Aorta (tissue), 5 donors: ENCODE results near the gene HDAC8. TPM values are rescaled to one million over a fixed set of nuclear protein-coding genes. Genes with fewer than 3 reads are reported as not detected.

ENCODE experiments used
- ATAC-seq: fragments of 200-7000 bp; cut with Tn5 transposase; one replicate; pipeline ENCODE4 v1.9.1; 2022; ENCODE audit warnings: moderate library complexity; ENCODE audit not compliant: low FRiP score
- DNase-seq, 2 donors: peaks; one replicate each; pipeline ENCODE4 v3.0.0-alpha.2; 2020
- H3K27ac ChIP-seq, 2 donors: one replicate each; pipeline ENCODE4 v1.5.1; 2013; ENCODE audit warnings: low read length in 2 of 2, mild to moderate bottlenecking in 2 of 2, moderate library complexity in 2 of 2, control low read depth in 1 of 2, inconsistent platforms in 1 of 2, low read depth in 1 of 2
- H3K27me3 ChIP-seq, 2 donors: one replicate each; pipeline ENCODE4 v1.6.1; 2013; ENCODE audit warnings: control low read depth in 1 of 2, low read length in 1 of 2, mild to moderate bottlenecking in 1 of 2, moderate library complexity in 1 of 2; ENCODE audit not compliant: insufficient read depth in 2 of 2, control insufficient read depth in 1 of 2
- H3K36me3 ChIP-seq, 2 donors: one replicate each; pipeline ENCODE4 v1.6.1; 2013; ENCODE audit warnings: control low read depth in 1 of 2, low read length in 1 of 2, mild to moderate bottlenecking in 1 of 2; ENCODE audit not compliant: insufficient read depth in 2 of 2, control insufficient read depth in 1 of 2
- H3K4me1 ChIP-seq, 2 donors: one replicate each; pipeline ENCODE4 v1.6.1; 2013; ENCODE audit warnings: low read length in 2 of 2, control low read depth in 1 of 2, mild to moderate bottlenecking in 1 of 2, moderate library complexity in 1 of 2; ENCODE audit not compliant: insufficient read depth in 2 of 2, control insufficient read depth in 1 of 2
- H3K4me3 ChIP-seq, 2 donors: one replicate each; pipeline ENCODE4 v1.5.1; 2013; ENCODE audit warnings: low read length in 2 of 2, control low read depth in 1 of 2, mild to moderate bottlenecking in 1 of 2
- H3K9me3 ChIP-seq: one replicate; pipeline ENCODE4 v1.6.1; 2013; ENCODE audit warnings: mild to moderate bottlenecking, low read length; ENCODE audit not compliant: control insufficient read depth
- WGBS, 2 donors: extraction: QIAGEN DNeasy Blood & Tissue Kit; methylation state at CpG; one replicate each; pipeline ENCODE4 v1.1.7; 2013; 5-methylcytosine and 5-hydroxymethylcytosine counted together
- intact Hi-C, 2 donors: fragments of 100-400 bp; cut with DNase I; formaldehyde crosslinking; loops; one replicate each; pipeline versions ENCODE4 v1.14.2 to v1.15.0; 2022
- polyA plus RNA-seq, 2 donors: library from polyadenylated mRNA; stranded (reverse); fragments of 200-250 nt; gene quantifications; one replicate each; pipeline ENCODE4 v1.2.3, GENCODE V29; 2013
- total RNA-seq, 2 donors: library from RNA; stranded (reverse); fragmentation: NEBNext Ultra II Directional; extraction: Animal tissue kit (Norgen Biotek cat#: 25700); gene quantifications; one replicate each; pipeline ENCODE4 v1.2.1, GENCODE V29; 2021
- donor health status: healthy with polysubstance abuse.
- donor health status: Bipolar disorder and iron deficiency.
- donor health status: DM: no; HTN: no; CAD: no.
- donor health status: DM: no; HTN: no; CAD: no.
- donor health status: DM: yes; HTN: yes; CAD: no.

Gene HDAC8
- total and polyA plus RNA-seq, 4 donors: 16.8 to 46.4 (median 32.3) TPM

GRCh38 chrX:72392042-72392441 lies 180.6 kb downstream of the HDAC8 start:
- intact Hi-C loops: no loop called here
- H3K4me3 ChIP-seq: no peak overlapping the region
- ATAC-seq (no peak), DNase-seq (no peak)
- no peaks in the 10 kb centered on the region for H3K36me3 ChIP-seq
- no peaks in the 10 kb centered on the region for H3K27me3 ChIP-seq
- no peaks in the 10 kb centered on the region for H3K9me3 ChIP-seq
- no peak overlapping the region for H3K27ac ChIP-seq
- no peaks in the 10 kb centered on the region for H3K4me1 ChIP-seq

GRCh38 chrX:72387247-72387646 lies 185.4 kb downstream of the HDAC8 start:
- intact Hi-C loops: loop anchor here in 1 of 2 donors (10.0 kb wide), 1 partner anchor 158 kb away; no protein-coding TSS in a partner anchor

GRCh38 chrX:72382202-72382595 lies 190.4 kb downstream of the HDAC8 start:
- WGBS, 2 donors: 2 to 11% methylated on average over 4 of the region's 4 CpGs
- no peaks in the 10 kb centered on the region for H3K9me3 ChIP-seq
- ATAC-seq (peak; percentile 63), DNase-seq (no peak)
- no peaks in the 10 kb centered on the region for H3K4me1 ChIP-seq
- no peaks in the 10 kb centered on the region for H3K36me3 ChIP-seq
- no peak overlapping the region for H3K27ac ChIP-seq
- H3K27me3 ChIP-seq: no peaks in the 10 kb centered on the region
- intact Hi-C loops: loop anchor here in 1 of 2 donors (10.0 kb wide), 1 partner anchor 163 kb away; no protein-coding TSS in a partner anchor
- H3K4me3 ChIP-seq: no peak overlapping the region

More at GRCh38 chrX:72387247-72387646, 185.4 kb downstream of the HDAC8 start:
- Histone ChIP-seq H3K9me3 (no peaks in the 10 kb centered on the region), H3K4me1 (no peaks in the 10 kb centered on the region), H3K4me3 (no peak overlapping the region), H3K27me3 (no peaks in the 10 kb centered on the region), H3K27ac (no peak overlapping the region), H3K36me3 (no peaks in the 10 kb centered on the region)
- 67 to 96% methylated on average over 3 of the region's 3 CpGs for WGBS, 2 donors
- DNase-seq (no peak), ATAC-seq (no peak)

DNA sequence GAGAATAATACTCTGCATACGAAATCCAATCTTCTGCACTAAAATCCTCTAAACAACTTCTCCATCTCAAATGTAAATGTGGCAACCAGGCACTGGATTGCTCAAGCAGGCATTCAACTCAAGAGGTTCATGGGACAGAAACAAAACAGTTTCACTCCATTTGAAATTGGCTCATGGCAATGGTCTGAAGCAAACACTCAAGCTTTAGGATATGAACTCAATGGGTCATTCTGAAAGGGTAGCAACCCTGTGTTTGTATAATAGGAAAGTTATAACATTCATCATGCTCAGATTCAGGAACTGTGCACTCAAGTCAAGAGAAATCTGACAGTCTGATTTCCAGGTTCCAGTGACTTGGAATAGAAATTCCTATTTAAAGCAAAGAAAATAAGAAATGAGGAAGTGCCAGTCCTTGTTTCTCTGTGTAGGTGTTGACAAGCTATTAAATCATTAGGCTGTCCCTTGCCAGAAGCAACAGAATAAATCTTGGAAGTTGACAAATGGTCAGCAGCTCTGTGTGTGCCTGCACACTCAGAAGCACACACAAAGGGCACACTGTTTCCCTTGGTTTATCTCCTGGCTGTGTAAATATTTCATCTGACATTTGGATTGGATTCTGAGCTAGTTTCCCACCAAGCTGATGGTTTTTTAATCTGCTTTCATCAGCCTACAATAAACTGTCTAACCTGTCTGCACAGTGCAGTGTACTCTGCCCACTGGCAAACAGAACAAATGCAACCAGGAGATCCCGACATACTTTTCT lies 191.0 kb downstream of the HDAC8 start:
- WGBS, 2 donors: 11 to 14% methylated on average over 2 of the region's 2 CpGs
- ATAC-seq: peak; percentile 80
- no peaks in the 10 kb centered on the region for H3K9me3 ChIP-seq

DNA sequence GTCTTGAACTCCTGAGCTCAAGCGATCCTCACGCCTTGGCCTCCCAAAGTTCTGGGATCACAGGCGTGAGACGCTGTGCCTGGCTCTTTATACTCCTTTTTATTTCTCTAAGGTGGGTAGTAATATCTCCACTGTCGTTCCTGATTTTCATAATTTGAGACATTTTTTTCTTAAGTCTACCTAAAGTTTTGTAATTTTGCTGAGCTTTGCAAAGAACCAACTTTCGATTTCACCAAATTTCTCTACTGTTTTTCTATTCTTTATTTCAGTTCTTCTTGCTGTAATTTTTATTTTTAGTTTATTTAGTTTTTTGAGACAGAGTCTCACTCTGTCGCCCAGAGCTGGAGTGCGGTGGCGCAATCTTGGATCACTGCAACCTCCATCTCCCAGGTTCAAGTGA lies 196.5 kb downstream of the HDAC8 start:
- Histone ChIP-seq H3K27ac (no peak overlapping the region), H3K36me3 (no peaks in the 10 kb centered on the region), H3K27me3 (no peaks in the 10 kb centered on the region), H3K4me1 (no peaks in the 10 kb centered on the region), H3K9me3 (no peaks in the 10 kb centered on the region), H3K4me3 (no peak overlapping the region)
- ATAC-seq: no peak
- 84 to 98% methylated on average over 9 of the region's 9 CpGs for WGBS, 2 donors
- intact Hi-C loops: no loop called here
- DNase-seq: no peak

More for the DNA sequence above, 191.0 kb downstream of the HDAC8 start:
- H3K36me3 ChIP-seq: no peaks in the 10 kb centered on the region
- DNase-seq: no peak
- no peaks in the 10 kb centered on the region for H3K4me1 ChIP-seq
- no peak overlapping the region for H3K4me3 ChIP-seq
- no peak overlapping the region for H3K27ac ChIP-seq
- no peaks in the 10 kb centered on the region for H3K27me3 ChIP-seq
- intact Hi-C loops: loop anchor here in 1 of 2 donors (10.0 kb wide), 1 partner anchor 163 kb away; no protein-coding TSS in a partner anchor

DNA sequence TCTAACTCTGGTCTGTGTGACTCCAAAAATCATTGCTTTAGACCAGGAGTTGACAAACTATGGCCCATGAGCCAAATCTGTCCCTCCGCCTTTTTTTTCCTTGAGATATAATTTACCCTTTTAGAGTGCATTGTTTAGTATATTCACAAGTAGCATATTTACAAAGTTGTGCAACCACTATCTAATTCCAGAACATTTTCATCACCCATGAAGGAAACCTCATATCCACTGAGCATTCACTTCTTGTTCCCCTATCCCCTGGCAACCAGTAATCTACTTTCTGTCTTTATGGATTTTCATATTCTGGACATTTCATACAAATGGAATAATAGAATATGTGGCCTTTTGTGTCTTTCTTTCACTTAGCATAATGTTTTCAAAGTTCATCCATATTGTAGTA lies 199.5 kb downstream of the HDAC8 start:
- H3K36me3 ChIP-seq: no peaks in the 10 kb centered on the region
- no peak overlapping the region for H3K27ac ChIP-seq
- ATAC-seq: no peak
- H3K4me1 ChIP-seq: no peaks in the 10 kb centered on the region
- DNase-seq: no peak
- H3K9me3 ChIP-seq: no peaks in the 10 kb centered on the region
- H3K27me3 ChIP-seq: no peaks in the 10 kb centered on the region
- WGBS, 2 donors: 96 to 100% methylated on average over 1 of the region's 1 CpG
- intact Hi-C loops: no loop called here
- H3K4me3 ChIP-seq: no peak overlapping the region

GRCh38 chrX:72372735-72373134 lies 199.9 kb downstream of the HDAC8 start:
- WGBS, 2 donors: 79 to 99% methylated on average over 2 of the region's 2 CpGs
- no peak for DNase-seq
- no peaks in the 10 kb centered on the region for H3K4me1 ChIP-seq
- H3K36me3 ChIP-seq: no peaks in the 10 kb centered on the region
- no peaks in the 10 kb centered on the region for H3K27me3 ChIP-seq
- H3K9me3 ChIP-seq: no peaks in the 10 kb centered on the region
- no peak overlapping the region for H3K27ac ChIP-seq
- intact Hi-C loops: no loop called here
- ATAC-seq: no peak
- no peak overlapping the region for H3K4me3 ChIP-seq

- Histone ChIP-seq H3K27ac (no peak overlapping the region), H3K36me3 (no peaks in the 10 kb centered on the region), H3K4me3 (no peak overlapping the region), H3K9me3 (no peaks in the 10 kb centered on the region), H3K4me1 (no peaks in the 10 kb centered on the region), H3K27me3 (no peaks in the 10 kb centered on the region)
- 73 to 93% methylated on average over 3 of the region's 3 CpGs for WGBS, 2 donors
- intact Hi-C loops: no loop called here
- no peak for DNase-seq
- ATAC-seq: no peak
These were observed 201.2 kb downstream of the HDAC8 start for GRCh38 chrX:72371405-72371804.

GRCh38 chrX:72368796-72369195 lies 203.8 kb downstream of the HDAC8 start:
- no peak for DNase-seq
- ATAC-seq: no peak
- WGBS, 2 donors: 70 to 91% methylated on average over 8 of the region's 8 CpGs

More at GRCh38 chrX:72368796-72369195, 203.8 kb downstream of the HDAC8 start:
- intact Hi-C loops: no loop called here
- no peak overlapping the region for H3K4me3 ChIP-seq
- no peaks in the 10 kb centered on the region for H3K27me3 ChIP-seq
- no peaks in the 10 kb centered on the region for H3K36me3 ChIP-seq
- no peaks in the 10 kb centered on the region for H3K4me1 ChIP-seq
- no peak overlapping the region for H3K27ac ChIP-seq
- no peaks in the 10 kb centered on the region for H3K9me3 ChIP-seq
